Lung (tissue), 12 donors: ENCODE results near the gene LUZP1. TPM values are rescaled to one million over a fixed set of nuclear protein-coding genes. Genes with fewer than 3 reads are reported as not detected.
A peak's percentile ranks its signal among the peaks of the same experiment; 100 is the strongest.

Experiments used
- ATAC-seq: fragments of 200-7000 bp; cut with Tn5 transposase; one replicate; pipeline ENCODE4 v1.9.1; 2020; ENCODE audit warnings: moderate number of reproducible peaks; ENCODE audit not compliant: insufficient read depth, low FRiP score
- DNase-seq, 3 donors: peaks; one replicate each; pipeline ENCODE4 v3.0.0-alpha.2; 2013 to 2017
- H3K27ac ChIP-seq, 2 donors: one replicate each; pipeline ENCODE4 v1.5.1; 2013; ENCODE audit warnings: mild to moderate bottlenecking in 2 of 2, moderate library complexity in 2 of 2, control low read depth in 1 of 2, inconsistent platforms in 1 of 2, low read depth in 1 of 2, low read length in 1 of 2
- H3K27me3 ChIP-seq, 3 donors: one replicate each; pipeline ENCODE4 v1.5.1; 2013; ENCODE audit warnings: low read length in 2 of 3; ENCODE audit not compliant: control insufficient read depth in 3 of 3, insufficient read depth in 3 of 3
- H3K36me3 ChIP-seq, 4 donors: one replicate each; pipeline ENCODE4 v1.5.1; 2013; ENCODE audit warnings: low read length in 4 of 4, mild to moderate bottlenecking in 1 of 4, moderate library complexity in 1 of 4; ENCODE audit not compliant: control insufficient read depth in 4 of 4, insufficient read depth in 4 of 4
- H3K4me1 ChIP-seq, 5 donors: one replicate each; pipeline ENCODE4 v1.5.1; 2013; ENCODE audit warnings: low read length in 5 of 5, mild to moderate bottlenecking in 2 of 5, moderate library complexity in 1 of 5; ENCODE audit not compliant: control insufficient read depth in 5 of 5, insufficient read depth in 5 of 5
- H3K4me3 ChIP-seq: one replicate; pipeline ENCODE4 v1.5.1; 2013; ENCODE audit warnings: mild to moderate bottlenecking, control low read depth, moderate library complexity
- H3K9ac ChIP-seq, 2 donors: one replicate each; pipeline ENCODE4 v1.5.1; 2013; ENCODE audit warnings: low read length in 2 of 2, control low read depth in 1 of 2; ENCODE audit not compliant: insufficient read depth in 1 of 2
- H3K9me3 ChIP-seq, 4 donors: one replicate each; pipeline ENCODE4 v1.5.1; 2013; ENCODE audit warnings: low read length in 3 of 4, mild to moderate bottlenecking in 1 of 4, moderate library complexity in 1 of 4; ENCODE audit not compliant: control insufficient read depth in 4 of 4, insufficient read depth in 3 of 4
- WGBS, 2 donors: extraction: QIAGEN DNeasy Blood & Tissue Kit; methylation state at CpG; one replicate each; pipeline ENCODE4 v1.1.7; 2013; 5-methylcytosine and 5-hydroxymethylcytosine counted together
- polyA plus RNA-seq, 2 donors: library from polyadenylated mRNA; stranded (reverse); fragments of 200-250 nt; gene quantifications; one replicate each; pipeline ENCODE4 v1.2.1, GENCODE V29; 2013
- total RNA-seq, 2 donors: library from RNA; depleted of rRNA in 1 of 2; stranded (reverse); fragments of >200 nt in 1 of 2; gene quantifications; one replicate each; pipeline ENCODE4 v1.2.1, GENCODE V29; 2014 to 2021
- TF ChIP-seq, protein P1 (sequence below): IDR thresholded peaks from 2 replicates; pipeline ENCODE4 v1.5.1; 2012; ENCODE audit warnings: mild to moderate bottlenecking; ENCODE audit errors: control extremely low read depth, extremely low read depth
- donor health status: control.
- donor health status: control.
- donor health status: Bipolar disorder and iron deficiency.
- donor health status: healthy.
- donor health status: DM: yes; HTN: yes; CAD: no.

LUZP1 gene
- total and polyA plus RNA-seq, 4 donors = 4.0 to 27.5 (median 17.7) TPM

DNA sequence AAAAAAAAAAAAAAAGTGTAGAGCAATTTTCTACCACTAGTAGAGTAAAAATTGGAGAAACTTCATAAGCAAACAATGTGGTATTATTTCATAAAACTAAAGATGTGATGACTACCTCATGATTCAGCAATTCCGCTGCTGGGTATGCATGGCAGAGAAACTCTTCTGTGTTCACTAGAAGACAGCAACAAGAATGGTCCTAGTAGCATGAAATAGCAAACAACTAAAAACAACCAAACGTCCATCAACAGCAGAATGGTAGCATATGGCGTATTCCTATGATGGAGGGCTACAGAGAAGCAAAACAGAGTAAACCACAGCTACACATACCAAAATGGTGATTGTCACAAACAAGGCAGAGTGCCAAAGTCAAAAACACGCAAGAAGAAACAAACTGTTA, 29.7 kb upstream of the LUZP1 start:
- Histone ChIP-seq H3K4me1 (peaks cover 0 to 2% (median 0%) of the 10 kb centered on the region in 5 donors), H3K27ac (no peak overlapping the region), H3K9me3 (no peaks in the 10 kb centered on the region), H3K27me3 (no peaks in the 10 kb centered on the region), H3K4me3 (no peak overlapping the region), H3K9ac (no peak overlapping the region), H3K36me3 (no peaks in the 10 kb centered on the region)
- 76 to 84% methylated on average over 4 of the region's 4 CpGs for WGBS, 2 donors
- ATAC-seq (no peak), DNase-seq (peak in 1 of 3 donors; percentile 15)
- TF ChIP-seq, protein P1, sequence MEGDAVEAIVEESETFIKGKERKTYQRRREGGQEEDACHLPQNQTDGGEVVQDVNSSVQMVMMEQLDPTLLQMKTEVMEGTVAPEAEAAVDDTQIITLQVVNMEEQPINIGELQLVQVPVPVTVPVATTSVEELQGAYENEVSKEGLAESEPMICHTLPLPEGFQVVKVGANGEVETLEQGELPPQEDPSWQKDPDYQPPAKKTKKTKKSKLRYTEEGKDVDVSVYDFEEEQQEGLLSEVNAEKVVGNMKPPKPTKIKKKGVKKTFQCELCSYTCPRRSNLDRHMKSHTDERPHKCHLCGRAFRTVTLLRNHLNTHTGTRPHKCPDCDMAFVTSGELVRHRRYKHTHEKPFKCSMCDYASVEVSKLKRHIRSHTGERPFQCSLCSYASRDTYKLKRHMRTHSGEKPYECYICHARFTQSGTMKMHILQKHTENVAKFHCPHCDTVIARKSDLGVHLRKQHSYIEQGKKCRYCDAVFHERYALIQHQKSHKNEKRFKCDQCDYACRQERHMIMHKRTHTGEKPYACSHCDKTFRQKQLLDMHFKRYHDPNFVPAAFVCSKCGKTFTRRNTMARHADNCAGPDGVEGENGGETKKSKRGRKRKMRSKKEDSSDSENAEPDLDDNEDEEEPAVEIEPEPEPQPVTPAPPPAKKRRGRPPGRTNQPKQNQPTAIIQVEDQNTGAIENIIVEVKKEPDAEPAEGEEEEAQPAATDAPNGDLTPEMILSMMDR = no peak

DNA sequence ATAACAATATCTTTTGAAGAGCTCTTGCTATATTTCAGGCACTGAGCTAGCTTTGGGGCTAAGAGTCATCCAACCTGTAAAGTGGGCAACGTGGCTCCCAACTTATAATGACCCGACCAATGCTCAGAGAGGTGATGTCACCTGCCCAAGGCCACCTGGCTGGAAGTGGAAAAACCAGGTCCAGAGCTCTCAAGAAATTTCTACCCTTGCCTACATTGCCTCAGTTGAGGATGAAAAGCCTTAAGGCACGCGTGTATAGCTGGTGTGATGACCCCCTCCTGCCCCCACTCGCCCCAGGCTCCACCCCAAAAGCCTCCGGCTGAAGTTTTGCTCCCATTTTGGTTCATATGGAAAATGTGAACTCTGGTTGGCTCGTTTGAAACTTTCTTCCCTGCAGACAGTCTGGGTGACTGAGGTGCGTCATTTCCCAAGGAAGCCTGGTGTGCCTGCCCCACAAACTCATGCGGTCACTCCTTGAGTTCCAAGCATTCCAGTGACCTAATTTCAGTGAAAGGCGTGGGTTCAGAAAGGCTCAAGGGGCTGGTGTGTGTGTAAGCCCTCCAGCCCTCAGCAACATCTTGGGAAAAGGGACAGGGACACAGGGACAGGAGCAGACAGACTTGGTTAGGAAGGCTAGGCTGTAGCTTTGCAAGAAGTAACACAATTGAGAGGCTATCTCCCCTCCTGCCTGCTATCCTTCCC, 28.1 kb upstream of the LUZP1 start:
- Histone ChIP-seq H3K36me3 (no peaks in the 10 kb centered on the region), H3K27ac (no peak overlapping the region), H3K4me3 (no peak overlapping the region), H3K4me1 (peaks cover 0 to 2% (median 0%) of the 10 kb centered on the region in 5 donors), H3K9ac (no peak overlapping the region), H3K27me3 (no peaks in the 10 kb centered on the region), H3K9me3 (no peaks in the 10 kb centered on the region)
- TF ChIP-seq, protein P1 = no peak
- peak in 2 of 3 donors; percentile 38 to 45 for DNase-seq
- ATAC-seq = peak; percentile 41
- 63 to 71% methylated on average over 10 of the region's 10 CpGs for WGBS, 2 donors

DNA sequence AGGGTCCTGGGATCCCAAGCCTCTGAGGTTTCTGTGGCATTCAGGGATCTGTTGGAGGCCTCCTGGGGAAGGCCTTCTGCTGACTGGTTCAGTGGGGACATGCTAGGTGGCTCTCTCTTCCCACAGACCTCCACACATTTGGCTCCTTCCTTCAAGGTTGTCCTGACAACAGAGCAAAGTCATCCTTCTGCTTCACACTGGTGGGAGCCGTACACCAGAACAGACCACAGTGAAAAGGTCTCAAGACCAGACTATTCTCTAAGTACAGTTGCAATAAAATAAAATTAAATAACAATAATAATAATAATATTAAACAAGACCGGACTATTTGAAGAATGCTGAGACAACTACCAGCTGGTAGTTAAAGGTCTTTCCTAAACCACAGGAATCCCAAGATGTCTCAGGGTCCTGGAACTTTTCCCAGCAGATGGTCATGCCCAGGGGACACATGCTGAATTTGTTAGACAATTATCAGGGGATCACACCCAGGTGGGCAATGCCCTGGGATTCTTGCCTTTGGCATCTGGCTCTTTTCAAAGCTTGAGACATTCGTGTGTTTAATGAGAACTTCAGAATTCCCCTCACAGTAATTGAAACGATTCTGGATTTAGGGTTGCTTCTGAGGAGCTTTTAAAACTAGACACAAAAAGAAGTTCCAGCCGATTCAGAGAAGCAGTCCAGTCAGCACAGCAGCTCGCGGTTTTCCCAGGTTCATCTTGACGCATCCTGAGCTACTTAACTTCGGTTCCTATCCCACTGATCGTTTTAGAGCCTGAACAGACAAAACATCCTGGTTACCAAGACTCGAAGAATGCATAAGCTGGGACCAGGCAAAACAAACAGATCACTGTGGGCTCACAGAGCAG, 25.7 kb upstream of the LUZP1 start:
- peaks cover 0 to 2% (median 0%) of the 10 kb centered on the region in 5 donors for H3K4me1 ChIP-seq
- ATAC-seq (no peak), DNase-seq (no peak)
- WGBS, 2 donors = 72 to 78% methylated on average over 11 of the region's 11 CpGs
- no peak overlapping the region for H3K9ac ChIP-seq
- TF ChIP-seq, protein P1 = no peak
- no peak overlapping the region for H3K4me3 ChIP-seq
- no peaks in the 10 kb centered on the region for H3K27me3 ChIP-seq
- no peaks in the 10 kb centered on the region for H3K36me3 ChIP-seq
- no peaks in the 10 kb centered on the region for H3K9me3 ChIP-seq
- H3K27ac ChIP-seq = no peak overlapping the region
